ENCODE results near the gene RPAP2.

The RPAP2 gene

DNA sequence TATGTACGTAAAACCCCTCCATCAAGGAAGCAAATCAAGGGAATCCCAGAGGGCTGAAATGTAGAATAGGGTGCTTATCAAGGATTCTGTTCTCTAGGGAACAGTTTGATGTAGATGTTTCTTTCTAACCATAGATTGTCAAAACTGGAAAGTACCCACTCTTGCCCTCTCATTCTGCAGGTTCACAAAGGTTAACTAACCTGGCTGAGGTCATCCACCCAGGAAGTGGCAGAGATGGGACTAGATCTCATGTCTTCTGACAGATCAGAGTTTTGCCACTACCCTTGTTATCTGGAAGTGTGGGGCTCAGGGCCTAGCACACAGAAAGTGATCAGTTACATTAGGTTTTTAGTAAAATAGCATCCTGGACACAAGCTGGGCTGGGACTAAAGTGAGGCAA, 140.4 kb downstream of the RPAP2 start:
- ATAC-seq: no peak
- TF ChIP-seq CSDC2 (CRISPR knock-in tag; IDR thresholded peaks at IDR 0.05) (no peak), PPARA (CRISPR knock-in tag; IDR thresholded peaks at IDR 0.05; ENCODE audit: borderline replicate concordance) (no peak), ZNF8 (CRISPR knock-in tag; IDR thresholded peaks at IDR 0.05) (no peak), ZC3H10 (CRISPR knock-in tag; IDR thresholded peaks at IDR 0.05) (no peak), ARNTL (CRISPR knock-in tag; IDR thresholded peaks at IDR 0.05; ENCODE audit: borderline replicate concordance, low read depth) (no peak)

DNA sequence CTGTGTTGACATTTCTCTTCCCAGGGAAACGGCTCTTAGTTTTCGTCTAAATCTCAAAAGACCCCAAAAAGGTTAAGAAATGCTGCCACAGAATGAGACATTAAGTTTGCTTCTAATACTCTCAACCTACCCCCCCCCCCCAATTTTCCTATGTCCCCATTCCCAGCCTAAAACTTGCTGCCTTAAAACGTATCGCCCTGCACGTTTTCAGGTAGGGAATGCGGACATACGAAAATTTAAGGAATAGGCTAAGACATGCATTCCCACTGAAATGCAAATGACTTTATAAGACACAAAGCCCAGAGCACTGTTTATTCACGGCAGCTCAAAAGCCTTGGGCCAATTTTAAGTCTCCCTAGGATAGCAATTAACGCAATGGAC, 142.4 kb downstream of the RPAP2 start:
- TF ChIP-seq TCF4 (CRISPR knock-in tag; IDR thresholded peaks at IDR 0.05; ENCODE audit: borderline replicate concordance): no peak

DNA sequence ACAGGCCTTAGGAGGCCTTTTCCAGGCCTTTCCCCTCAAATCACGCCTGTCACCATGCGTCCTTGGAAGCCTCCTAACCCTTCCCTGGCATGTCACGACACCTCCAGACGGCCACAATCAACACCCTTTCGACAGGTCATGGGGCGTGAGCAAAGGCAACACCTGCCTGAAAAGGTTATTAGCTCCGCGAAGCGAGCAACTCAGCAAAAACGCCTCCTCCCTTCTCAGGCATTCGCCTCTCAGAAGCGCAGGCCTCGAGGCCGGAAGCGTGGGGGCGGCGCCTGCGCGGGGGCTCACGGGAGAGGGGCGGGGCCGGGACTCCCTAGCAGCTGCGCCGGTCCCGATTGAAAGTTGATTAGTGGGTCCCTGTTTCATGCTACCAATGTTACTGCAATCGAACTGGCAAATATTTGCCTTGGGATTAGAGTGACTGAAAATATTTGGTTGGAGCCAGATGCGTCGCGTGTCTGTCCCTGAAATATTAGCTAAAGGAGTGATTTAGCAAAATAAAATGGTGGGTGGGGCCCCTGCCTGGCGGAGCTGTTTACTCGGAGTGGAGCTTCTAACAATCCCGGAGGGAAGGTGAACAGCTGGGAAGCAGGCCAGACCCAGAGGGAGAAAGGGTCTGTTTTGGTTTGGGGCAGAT, 143.0 kb downstream of the RPAP2 start:
- no peak for ATAC-seq
- TF ChIP-seq ZNF8 (CRISPR knock-in tag; IDR thresholded peaks at IDR 0.05) (no peak), ZNF565 (CRISPR knock-in tag; conservative IDR thresholded peaks at IDR 0.05; ENCODE audit: low read depth) (no peak), ZNF70 (CRISPR knock-in tag; IDR thresholded peaks at IDR 0.05) (no peak), ARNTL (CRISPR knock-in tag; IDR thresholded peaks at IDR 0.05; ENCODE audit: borderline replicate concordance, low read depth) (no peak), GLIS3 (CRISPR knock-in tag; IDR thresholded peaks at IDR 0.05) (no peak), SNAI2 (CRISPR knock-in tag; IDR thresholded peaks at IDR 0.05) (no peak), TCF4 (CRISPR knock-in tag; IDR thresholded peaks at IDR 0.05; ENCODE audit: borderline replicate concordance) (no peak), BACH2 (CRISPR knock-in tag; IDR thresholded peaks at IDR 0.05; ENCODE audit: borderline replicate concordance) (no peak)
- TF ChIP-seq, protein P1, sequence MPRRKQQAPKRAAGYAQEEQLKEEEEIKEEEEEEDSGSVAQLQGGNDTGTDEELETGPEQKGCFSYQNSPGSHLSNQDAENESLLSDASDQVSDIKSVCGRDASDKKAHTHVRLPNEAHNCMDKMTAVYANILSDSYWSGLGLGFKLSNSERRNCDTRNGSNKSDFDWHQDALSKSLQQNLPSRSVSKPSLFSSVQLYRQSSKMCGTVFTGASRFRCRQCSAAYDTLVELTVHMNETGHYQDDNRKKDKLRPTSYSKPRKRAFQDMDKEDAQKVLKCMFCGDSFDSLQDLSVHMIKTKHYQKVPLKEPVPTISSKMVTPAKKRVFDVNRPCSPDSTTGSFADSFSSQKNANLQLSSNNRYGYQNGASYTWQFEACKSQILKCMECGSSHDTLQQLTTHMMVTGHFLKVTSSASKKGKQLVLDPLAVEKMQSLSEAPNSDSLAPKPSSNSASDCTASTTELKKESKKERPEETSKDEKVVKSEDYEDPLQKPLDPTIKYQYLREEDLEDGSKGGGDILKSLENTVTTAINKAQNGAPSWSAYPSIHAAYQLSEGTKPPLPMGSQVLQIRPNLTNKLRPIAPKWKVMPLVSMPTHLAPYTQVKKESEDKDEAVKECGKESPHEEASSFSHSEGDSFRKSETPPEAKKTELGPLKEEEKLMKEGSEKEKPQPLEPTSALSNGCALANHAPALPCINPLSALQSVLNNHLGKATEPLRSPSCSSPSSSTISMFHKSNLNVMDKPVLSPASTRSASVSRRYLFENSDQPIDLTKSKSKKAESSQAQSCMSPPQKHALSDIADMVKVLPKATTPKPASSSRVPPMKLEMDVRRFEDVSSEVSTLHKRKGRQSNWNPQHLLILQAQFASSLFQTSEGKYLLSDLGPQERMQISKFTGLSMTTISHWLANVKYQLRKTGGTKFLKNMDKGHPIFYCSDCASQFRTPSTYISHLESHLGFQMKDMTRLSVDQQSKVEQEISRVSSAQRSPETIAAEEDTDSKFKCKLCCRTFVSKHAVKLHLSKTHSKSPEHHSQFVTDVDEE (CRISPR knock-in tag; IDR thresholded peaks at IDR 0.05): no peak
- TF ChIP-seq, protein P2, sequence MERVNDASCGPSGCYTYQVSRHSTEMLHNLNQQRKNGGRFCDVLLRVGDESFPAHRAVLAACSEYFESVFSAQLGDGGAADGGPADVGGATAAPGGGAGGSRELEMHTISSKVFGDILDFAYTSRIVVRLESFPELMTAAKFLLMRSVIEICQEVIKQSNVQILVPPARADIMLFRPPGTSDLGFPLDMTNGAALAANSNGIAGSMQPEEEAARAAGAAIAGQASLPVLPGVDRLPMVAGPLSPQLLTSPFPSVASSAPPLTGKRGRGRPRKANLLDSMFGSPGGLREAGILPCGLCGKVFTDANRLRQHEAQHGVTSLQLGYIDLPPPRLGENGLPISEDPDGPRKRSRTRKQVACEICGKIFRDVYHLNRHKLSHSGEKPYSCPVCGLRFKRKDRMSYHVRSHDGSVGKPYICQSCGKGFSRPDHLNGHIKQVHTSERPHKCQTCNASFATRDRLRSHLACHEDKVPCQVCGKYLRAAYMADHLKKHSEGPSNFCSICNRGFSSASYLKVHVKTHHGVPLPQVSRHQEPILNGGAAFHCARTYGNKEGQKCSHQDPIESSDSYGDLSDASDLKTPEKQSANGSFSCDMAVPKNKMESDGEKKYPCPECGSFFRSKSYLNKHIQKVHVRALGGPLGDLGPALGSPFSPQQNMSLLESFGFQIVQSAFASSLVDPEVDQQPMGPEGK (CRISPR knock-in tag; IDR thresholded peaks at IDR 0.05; ENCODE audit: borderline replicate concordance): no peak
- TF ChIP-seq, protein P3, sequence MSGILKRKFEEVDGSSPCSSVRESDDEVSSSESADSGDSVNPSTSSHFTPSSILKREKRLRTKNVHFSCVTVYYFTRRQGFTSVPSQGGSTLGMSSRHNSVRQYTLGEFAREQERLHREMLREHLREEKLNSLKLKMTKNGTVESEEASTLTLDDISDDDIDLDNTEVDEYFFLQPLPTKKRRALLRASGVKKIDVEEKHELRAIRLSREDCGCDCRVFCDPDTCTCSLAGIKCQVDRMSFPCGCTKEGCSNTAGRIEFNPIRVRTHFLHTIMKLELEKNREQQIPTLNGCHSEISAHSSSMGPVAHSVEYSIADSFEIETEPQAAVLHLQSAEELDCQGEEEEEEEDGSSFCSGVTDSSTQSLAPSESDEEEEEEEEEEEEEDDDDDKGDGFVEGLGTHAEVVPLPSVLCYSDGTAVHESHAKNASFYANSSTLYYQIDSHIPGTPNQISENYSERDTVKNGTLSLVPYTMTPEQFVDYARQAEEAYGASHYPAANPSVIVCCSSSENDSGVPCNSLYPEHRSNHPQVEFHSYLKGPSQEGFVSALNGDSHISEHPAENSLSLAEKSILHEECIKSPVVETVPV (CRISPR knock-in tag; IDR thresholded peaks at IDR 0.05): no peak
- TF ChIP-seq, protein P4, sequence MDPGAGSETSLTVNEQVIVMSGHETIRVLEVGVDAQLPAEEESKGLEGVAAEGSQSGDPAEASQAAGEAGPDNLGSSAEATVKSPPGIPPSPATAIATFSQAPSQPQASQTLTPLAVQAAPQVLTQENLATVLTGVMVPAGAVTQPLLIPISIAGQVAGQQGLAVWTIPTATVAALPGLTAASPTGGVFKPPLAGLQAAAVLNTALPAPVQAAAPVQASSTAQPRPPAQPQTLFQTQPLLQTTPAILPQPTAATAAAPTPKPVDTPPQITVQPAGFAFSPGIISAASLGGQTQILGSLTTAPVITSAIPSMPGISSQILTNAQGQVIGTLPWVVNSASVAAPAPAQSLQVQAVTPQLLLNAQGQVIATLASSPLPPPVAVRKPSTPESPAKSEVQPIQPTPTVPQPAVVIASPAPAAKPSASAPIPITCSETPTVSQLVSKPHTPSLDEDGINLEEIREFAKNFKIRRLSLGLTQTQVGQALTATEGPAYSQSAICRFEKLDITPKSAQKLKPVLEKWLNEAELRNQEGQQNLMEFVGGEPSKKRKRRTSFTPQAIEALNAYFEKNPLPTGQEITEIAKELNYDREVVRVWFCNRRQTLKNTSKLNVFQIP (CRISPR knock-in tag; IDR thresholded peaks at IDR 0.05; ENCODE audit: borderline replicate concordance, low read depth): no peak

More for the DNA sequence above, 142.4 kb downstream of the RPAP2 start:
- ATAC-seq: no peak

DNA sequence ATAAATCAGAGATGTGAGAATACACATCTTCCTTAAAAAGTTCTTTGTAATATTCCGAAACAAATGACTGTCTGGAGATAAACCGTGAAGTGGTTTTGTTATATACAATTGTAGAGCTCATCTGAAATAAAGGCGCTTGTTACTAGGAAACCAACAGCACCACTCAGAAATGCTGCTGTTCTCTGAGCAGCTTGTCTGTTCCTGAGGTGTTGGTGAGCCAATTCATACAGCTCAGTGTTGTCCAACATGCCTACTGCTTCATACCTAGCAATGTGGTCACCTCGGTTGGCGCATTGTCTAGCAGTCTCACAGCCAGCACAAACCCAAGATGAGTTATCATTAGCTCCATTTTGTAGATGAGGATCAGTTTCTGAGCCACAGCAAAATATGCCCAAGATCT, 143.5 kb downstream of the RPAP2 start:
- no peak for TF ChIP-seq ESRRG (CRISPR knock-in tag; IDR thresholded peaks at IDR 0.05)
- no peak for TF ChIP-seq GLIS3 (CRISPR knock-in tag; IDR thresholded peaks at IDR 0.05)
- TF ChIP-seq TCF4 (CRISPR knock-in tag; IDR thresholded peaks at IDR 0.05; ENCODE audit: borderline replicate concordance): no peak
- TF ChIP-seq, protein P3 (CRISPR knock-in tag; IDR thresholded peaks at IDR 0.05): no peak
- no peak for TF ChIP-seq ZC3H10 (CRISPR knock-in tag; IDR thresholded peaks at IDR 0.05)
- no peak for ATAC-seq

Data from SK-N-SH treated with all-trans-retinoic acid at 6 μM for 48 hours (cell line).